Measurements from ENCODE around the gene CAMTA2.
A peak's percentile ranks its signal among the peaks of the same experiment; 100 is the strongest.
"Not testable (repeated sequence)": the region's sequence is repeated elsewhere in the genome, so short reads cannot be mapped to it uniquely, and the experiment has no call there.

Gene CAMTA2

GRCh38 chr17:4986951-4987766, at the start of gene CAMTA2:
Gene CAMTA2, minus strand, starts transcription at chr17:4987675. Its CDS starts 1,453 bp downstream, at chr17:4986222.
- peak; percentile 75 to 85 for DNase-seq (ENCODE audit: low read depth in 2 of 2)

- DNase-seq (ENCODE audit: low read depth in 2 of 2), result no peak
These were observed 47.8 kb upstream of the CAMTA2 start, which contains the start of gene SLC52A1 for GRCh38 chr17:5035315-5035714. Gene SLC52A1, minus strand, starts transcription at chr17:5035426. Its CDS starts 820 bp downstream, at chr17:5034606.

- DNase-seq (ENCODE audit: low read depth in 2 of 2), result no peak
These were observed 47.2 kb upstream of the CAMTA2 start for GRCh38 chr17:5034651-5035050.

- no peak for DNase-seq (ENCODE audit: low read depth in 2 of 2)
These were observed 46.6 kb upstream of the CAMTA2 start for GRCh38 chr17:5034063-5034462.

GRCh38 chr17:5033352-5034015, 46.0 kb upstream of the CAMTA2 start:
- no peak for DNase-seq (ENCODE audit: low read depth in 2 of 2)

- DNase-seq (ENCODE audit: low read depth in 2 of 2), result no peak
These were observed 45.4 kb upstream of the CAMTA2 start for GRCh38 chr17:5032865-5033264.

GRCh38 chr17:5031365-5032082, 44.0 kb upstream of the CAMTA2 start:
- peak; percentile 73 to 82 for DNase-seq (ENCODE audit: low read depth in 2 of 2)

- DNase-seq (ENCODE audit: low read depth in 2 of 2), result not testable (repeated sequence)
These were observed 42.7 kb upstream of the CAMTA2 start for GRCh38 chr17:5030168-5030567.

GRCh38 chr17:5027916-5028315, 40.4 kb upstream of the CAMTA2 start:
- no peak for DNase-seq (ENCODE audit: low read depth in 2 of 2)

- no peak for DNase-seq (ENCODE audit: low read depth in 2 of 2)
These were observed 39.8 kb upstream of the CAMTA2 start for GRCh38 chr17:5027299-5027698.

- no peak for DNase-seq (ENCODE audit: low read depth in 2 of 2)
These were observed 37.1 kb upstream of the CAMTA2 start for GRCh38 chr17:5024604-5025003.

- no peak for DNase-seq (ENCODE audit: low read depth in 2 of 2)
These were observed 36.2 kb upstream of the CAMTA2 start for GRCh38 chr17:5023588-5024147.

- DNase-seq (ENCODE audit: low read depth in 2 of 2), result no peak
These were observed 34.8 kb upstream of the CAMTA2 start for GRCh38 chr17:5022171-5022711.

GRCh38 chr17:5020502-5021023, 33.1 kb upstream of the CAMTA2 start:
- no peak for DNase-seq (ENCODE audit: low read depth in 2 of 2)

- peak; percentile 35 to 47 for DNase-seq (ENCODE audit: low read depth in 2 of 2)
These were observed 32.0 kb upstream of the CAMTA2 start for GRCh38 chr17:5019475-5019956.

GRCh38 chr17:5014357-5014756, 26.9 kb upstream of the CAMTA2 start:
- DNase-seq (ENCODE audit: low read depth in 2 of 2), result no peak

- DNase-seq (ENCODE audit: low read depth in 2 of 2), result no peak
These were observed 24.5 kb upstream of the CAMTA2 start for GRCh38 chr17:5011928-5012327.

- no peak for DNase-seq (ENCODE audit: low read depth in 2 of 2)
These were observed 15.9 kb upstream of the CAMTA2 start for GRCh38 chr17:5003214-5003867.

- DNase-seq (ENCODE audit: low read depth in 2 of 2), result no peak
These were observed 14.8 kb upstream of the CAMTA2 start for GRCh38 chr17:5002121-5002788.

GRCh38 chr17:5000237-5000639, 12.8 kb upstream of the CAMTA2 start:
- no peak for DNase-seq (ENCODE audit: low read depth in 2 of 2)
